BJ (cell line): Measurements from ENCODE around the gene TRPM1. TPM values are rescaled to one million over a fixed set of nuclear protein-coding genes. Genes with fewer than 3 reads are reported as not detected.
A peak's percentile ranks its signal among the peaks of the same experiment; 100 is the strongest.

Experiments
- CTCF ChIA-PET: fragments of 350-600 bp; formaldehyde crosslinking; extraction: SDS; loops from one replicate; lab custom pipeline; 2021; ENCODE audit warnings: antibody characterized with exemption, inconsistent platforms; lab: Yijun Ruan, JAX
- POLR2A ChIA-PET: fragments of 300-600 bp; sonication (Branson Sonifier 250); formaldehyde crosslinking; extraction: SDS; loops from one replicate; lab custom pipeline; 2021; ENCODE audit warnings: antibody characterized with exemption; lab: Charles Lee
- DNase-seq: peaks from one replicate; pipeline ENCODE4 v3.0.0-alpha.2; 2011; ENCODE audit warnings: low read depth
- H3K27me3 ChIP-seq: 2 replicates; pipeline ENCODE4 v1.6.0; 2011; ENCODE audit warnings: low read length; ENCODE audit not compliant: control insufficient read depth, insufficient read depth
- H3K36me3 ChIP-seq: 2 replicates; pipeline ENCODE4 v1.5.1; 2011; ENCODE audit warnings: low read length; ENCODE audit not compliant: control insufficient read depth, insufficient read depth
- H3K4me3 ChIP-seq: 2 replicates; pipeline ENCODE4 v1.5.1; 2011; ENCODE audit warnings: low read depth, mild to moderate bottlenecking, control low read depth, low read length
- CTCF ChIP-seq: IDR thresholded peaks from 2 replicates; pipeline ENCODE4 v1.5.1; 2011; ENCODE audit warnings: low read depth, mild to moderate bottlenecking, control low read depth, inconsistent platforms, low read length, moderate library complexity; ENCODE audit not compliant: insufficient read depth
- polyA plus RNA-seq: library from polyadenylated mRNA; depleted of rRNA; stranded (reverse); fragments of >200 nt; gene quantifications from 2 replicates; pipeline ENCODE4 v1.2.3, GENCODE V29; 2011

The TRPM1 gene
- polyA plus RNA-seq, 1 experiment, result 0.44 TPM

DNA sequence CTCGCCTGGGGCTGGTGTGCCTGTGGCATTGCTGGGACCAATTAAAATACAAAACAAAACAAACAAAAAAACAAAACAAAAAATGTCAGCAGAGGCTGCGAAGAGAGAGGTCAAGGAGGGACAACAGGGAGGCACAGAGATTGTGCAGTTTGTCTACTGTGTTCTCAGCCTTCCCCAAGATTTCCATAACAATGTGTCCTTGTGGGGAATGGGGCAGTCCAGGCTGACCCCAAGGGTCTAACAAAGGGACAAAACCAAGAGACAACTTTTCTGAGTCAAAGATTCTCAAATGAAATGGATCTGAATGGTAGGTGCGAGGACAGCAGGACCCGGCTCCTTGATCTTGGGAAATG, 46.4 kb upstream of the TRPM1 start:
- DNase-seq, result no peak
- CTCF ChIA-PET, result interaction anchor here (0.8 to 1.2 kb wide), 2 partner anchors 289 to 340 kb away, joined by 3 read pairs; no protein-coding TSS in a partner anchor
- H3K36me3 ChIP-seq, result no peaks in the 10 kb centered on the region
- POLR2A ChIA-PET, result no interaction called here
- no peak for TF ChIP-seq CTCF
- 0 out of 2 replicates have a peak, but pooled peaks cover 2% of the 10 kb centered on the region for H3K27me3 ChIP-seq
- H3K4me3 ChIP-seq, result no peak overlapping the region

GRCh38 chr15:31147456-31147855, 45.9 kb upstream of the TRPM1 start:
- CTCF ChIA-PET, result interaction anchor here (0.6 to 1.2 kb wide), 3 partner anchors 24 to 341 kb away, joined by 3 read pairs; no protein-coding TSS in a partner anchor
- no peak for TF ChIP-seq CTCF
- Histone ChIP-seq H3K27me3 (0 out of 2 replicates have a peak, but pooled peaks cover 2% of the 10 kb centered on the region), H3K36me3 (no peaks in the 10 kb centered on the region), H3K4me3 (no peak overlapping the region)
- no peak for DNase-seq
- POLR2A ChIA-PET, result no interaction called here

GRCh38 chr15:31145271-31145911, 43.9 kb upstream of the TRPM1 start:
- CTCF ChIA-PET, result interaction anchor here (1.1 to 1.7 kb wide), 3 partner anchors 12 to 240 kb away, joined by 3 to 5 read pairs (median 4); no protein-coding TSS in a partner anchor
- POLR2A ChIA-PET, result no interaction called here

DNA sequence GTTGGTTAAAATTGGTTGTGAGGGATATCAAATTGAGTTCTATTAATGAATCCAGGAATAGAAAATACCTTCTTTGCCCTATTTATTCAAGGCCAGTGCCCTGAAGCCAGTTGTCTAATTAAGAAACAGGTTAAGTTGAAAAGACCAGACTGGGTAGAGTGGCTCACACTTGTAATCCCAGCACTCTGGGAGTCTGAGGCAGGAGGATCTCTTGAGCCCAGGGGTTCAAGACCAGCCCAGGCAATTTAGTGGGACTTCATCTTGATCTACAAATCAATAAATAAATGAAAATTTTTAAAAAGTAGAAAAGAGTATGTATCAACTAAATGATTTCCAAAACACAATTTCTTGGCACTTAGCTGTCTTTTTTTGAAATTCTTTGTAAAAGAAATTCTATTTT, 40.3 kb upstream of the TRPM1 start:
- POLR2A ChIA-PET, result no interaction called here
- Histone ChIP-seq H3K36me3 (no peaks in the 10 kb centered on the region), H3K27me3 (no peaks in the 10 kb centered on the region), H3K4me3 (no peak overlapping the region)
- no peak for TF ChIP-seq CTCF
- DNase-seq, result no peak
- CTCF ChIA-PET, result no interaction called here

More at GRCh38 chr15:31145271-31145911, 43.9 kb upstream of the TRPM1 start:
- DNase-seq, result no peak
- no peaks in the 10 kb centered on the region for H3K36me3 ChIP-seq
- no peak overlapping the region for H3K4me3 ChIP-seq
- TF ChIP-seq CTCF, result peak; percentile 28; the same call in 1 of the 2 replicates
- 0 out of 2 replicates have a peak, but pooled peaks cover 2% of the 10 kb centered on the region for H3K27me3 ChIP-seq

DNA sequence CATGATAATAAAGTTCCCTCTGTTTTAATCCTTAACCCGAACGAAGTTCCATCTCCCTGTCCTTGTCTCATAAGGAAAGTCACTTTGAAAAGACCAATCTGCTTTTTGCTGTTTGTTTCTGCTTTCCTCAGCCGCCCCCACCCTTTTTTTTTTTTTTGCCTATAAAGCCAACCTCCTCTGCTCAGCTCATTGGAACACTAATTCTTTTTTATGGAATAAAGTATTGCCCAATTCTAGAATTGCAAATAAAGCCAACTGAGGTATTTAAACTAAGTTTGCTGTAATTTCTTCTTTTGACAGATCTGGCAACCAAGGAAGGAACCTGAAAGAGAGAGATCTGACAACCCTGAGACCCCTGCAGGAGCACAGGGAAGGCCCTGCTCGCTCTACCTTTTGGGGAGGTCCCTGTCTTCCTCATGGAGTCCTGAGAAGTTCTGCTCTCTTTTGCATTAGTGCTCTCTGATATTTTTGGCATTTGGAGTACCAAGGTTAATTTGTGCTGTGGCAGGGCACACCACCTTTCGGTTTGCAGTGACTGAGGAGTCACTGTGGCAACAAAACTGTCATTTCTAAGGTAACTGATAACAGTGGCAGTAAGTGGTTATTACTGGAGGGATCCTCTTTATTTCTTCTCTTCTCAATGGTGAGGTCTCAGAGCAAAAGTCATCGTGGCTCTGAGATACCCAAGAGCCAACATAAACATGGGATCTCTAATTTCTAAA, 35.2 kb upstream of the TRPM1 start:
- Histone ChIP-seq H3K27me3 (peaks cover 5% of the 10 kb centered on the region), H3K36me3 (no peaks in the 10 kb centered on the region), H3K4me3 (no peak overlapping the region)
- POLR2A ChIA-PET, result no interaction called here
- CTCF ChIA-PET, result interaction anchor here (1.2 kb wide), 1 partner anchor 8 kb away, joined by 5 read pairs; no protein-coding TSS in a partner anchor
- no peak for TF ChIP-seq CTCF
- DNase-seq, result no peak
